Mucosa of descending colon (tissue), 3 donors: Measurements from ENCODE around the gene METRN. TPM values are rescaled to one million over a fixed set of nuclear protein-coding genes. Genes with fewer than 3 reads are reported as not detected.

ENCODE experiments used
- ATAC-seq: fragments of 200-7000 bp; cut with Tn5 transposase; one replicate; pipeline ENCODE4 v1.9.1; 2020; ENCODE audit warnings: mild to moderate bottlenecking, moderate library complexity
- DNase-seq, 3 donors: peaks; one replicate each; pipeline ENCODE4 v3.0.0-alpha.2; 2020
- H3K36me3 ChIP-seq: fragments of 200-600 bp; one replicate; pipeline ENCODE4 v1.8.0; 2021; ENCODE audit warnings: low read depth, mild to moderate bottlenecking
- H3K4me1 ChIP-seq: fragments of 200-600 bp; one replicate; pipeline ENCODE4 v1.8.0; 2021; ENCODE audit warnings: low read depth, mild to moderate bottlenecking
- H3K4me3 ChIP-seq: fragments of 200-600 bp; one replicate; pipeline ENCODE4 v1.8.0; 2021; ENCODE audit warnings: mild to moderate bottlenecking
- H3K9me3 ChIP-seq: fragments of 200-600 bp; one replicate; pipeline ENCODE4 v1.8.0; 2021; ENCODE audit warnings: mild to moderate bottlenecking
- intact Hi-C, 2 donors: fragments of 100-400 bp; cut with DNase I in 1 of 2; cut with micrococcal nuclease in 1 of 2; formaldehyde crosslinking; loops; one replicate each; pipeline versions ENCODE4 v1.11.0 to v1.11.1; 2022; cut with DNase I, micrococcal nuclease
- total RNA-seq, 3 donors: library from RNA; stranded (reverse); fragmentation: NEBNext Ultra II Directional in 2 of 3; extraction: Animal tissue kit (Norgen Biotek cat#: 25700) in 2 of 3; gene quantifications; one replicate each; pipeline versions ENCODE4 v1.2.1 to v1.2.4, GENCODE V29; 2021 to 2023
- TF ChIP-seq, protein P1 (sequence below): fragments of 200-600 bp; IDR thresholded peaks from one replicate; pipeline ENCODE4 v1.8.0; 2022; ENCODE audit warnings: antibody characterized with exemption, mild to moderate bottlenecking
- donor health status: DM: no; HTN: no; CAD: no; lungs with moderate emphysema.
- donor health status: DM: no; HTN: no; CAD: no.
- donor health status: DM: no; HTN: yes; CAD: no.

METRN gene
- total RNA-seq, 3 donors from 2014 or later: 15.8 to 34.5 (median 22.0) TPM

DNA sequence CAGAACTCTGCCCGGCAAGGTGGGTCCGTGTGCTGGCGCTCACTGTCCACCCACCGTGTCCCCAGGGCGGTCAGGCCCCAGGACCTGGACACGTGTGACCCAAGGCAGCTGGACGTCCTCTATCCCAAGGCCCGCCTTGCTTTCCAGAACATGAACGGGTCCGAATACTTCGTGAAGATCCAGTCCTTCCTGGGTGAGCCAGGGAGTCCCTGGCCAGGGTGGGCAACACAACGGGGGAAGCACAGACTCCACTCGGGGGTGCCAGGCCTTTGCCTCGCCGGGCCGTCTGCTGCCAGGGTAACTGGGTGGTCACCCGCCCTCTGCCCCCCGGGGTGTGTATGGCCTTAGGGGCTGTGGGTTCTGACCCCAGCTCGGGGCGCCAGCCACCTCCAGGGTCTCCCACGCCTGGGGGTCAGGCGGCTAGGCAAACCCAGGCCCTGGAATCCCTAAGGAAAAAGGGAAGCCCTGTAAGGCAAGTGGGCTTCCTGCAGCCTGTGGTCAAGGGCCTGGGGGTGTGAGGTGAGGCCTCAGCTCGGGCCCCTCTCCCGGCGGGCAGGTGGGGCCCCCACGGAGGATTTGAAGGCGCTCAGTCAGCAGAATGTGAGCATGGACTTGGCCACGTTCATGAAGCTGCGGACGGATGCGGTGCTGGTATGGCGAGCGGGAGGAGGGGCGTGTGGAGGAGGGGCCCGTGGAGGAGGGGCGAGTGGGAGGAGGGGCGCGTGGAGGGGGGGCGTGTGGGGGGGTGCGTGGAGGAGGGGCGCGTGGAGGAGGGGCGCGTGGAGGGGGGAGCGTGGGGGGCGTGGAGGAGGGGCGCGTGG lies 52.1 kb downstream of the METRN start:
- TF ChIP-seq, protein P1, sequence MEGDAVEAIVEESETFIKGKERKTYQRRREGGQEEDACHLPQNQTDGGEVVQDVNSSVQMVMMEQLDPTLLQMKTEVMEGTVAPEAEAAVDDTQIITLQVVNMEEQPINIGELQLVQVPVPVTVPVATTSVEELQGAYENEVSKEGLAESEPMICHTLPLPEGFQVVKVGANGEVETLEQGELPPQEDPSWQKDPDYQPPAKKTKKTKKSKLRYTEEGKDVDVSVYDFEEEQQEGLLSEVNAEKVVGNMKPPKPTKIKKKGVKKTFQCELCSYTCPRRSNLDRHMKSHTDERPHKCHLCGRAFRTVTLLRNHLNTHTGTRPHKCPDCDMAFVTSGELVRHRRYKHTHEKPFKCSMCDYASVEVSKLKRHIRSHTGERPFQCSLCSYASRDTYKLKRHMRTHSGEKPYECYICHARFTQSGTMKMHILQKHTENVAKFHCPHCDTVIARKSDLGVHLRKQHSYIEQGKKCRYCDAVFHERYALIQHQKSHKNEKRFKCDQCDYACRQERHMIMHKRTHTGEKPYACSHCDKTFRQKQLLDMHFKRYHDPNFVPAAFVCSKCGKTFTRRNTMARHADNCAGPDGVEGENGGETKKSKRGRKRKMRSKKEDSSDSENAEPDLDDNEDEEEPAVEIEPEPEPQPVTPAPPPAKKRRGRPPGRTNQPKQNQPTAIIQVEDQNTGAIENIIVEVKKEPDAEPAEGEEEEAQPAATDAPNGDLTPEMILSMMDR: no peak
- DNase-seq (no peak), ATAC-seq (no peak)
- Histone ChIP-seq H3K4me3 (no peak overlapping the region), H3K36me3 (no peaks in the 10 kb centered on the region), H3K9me3 (no peaks in the 10 kb centered on the region), H3K4me1 (no peaks in the 10 kb centered on the region)
- intact Hi-C loops: no loop called here

DNA sequence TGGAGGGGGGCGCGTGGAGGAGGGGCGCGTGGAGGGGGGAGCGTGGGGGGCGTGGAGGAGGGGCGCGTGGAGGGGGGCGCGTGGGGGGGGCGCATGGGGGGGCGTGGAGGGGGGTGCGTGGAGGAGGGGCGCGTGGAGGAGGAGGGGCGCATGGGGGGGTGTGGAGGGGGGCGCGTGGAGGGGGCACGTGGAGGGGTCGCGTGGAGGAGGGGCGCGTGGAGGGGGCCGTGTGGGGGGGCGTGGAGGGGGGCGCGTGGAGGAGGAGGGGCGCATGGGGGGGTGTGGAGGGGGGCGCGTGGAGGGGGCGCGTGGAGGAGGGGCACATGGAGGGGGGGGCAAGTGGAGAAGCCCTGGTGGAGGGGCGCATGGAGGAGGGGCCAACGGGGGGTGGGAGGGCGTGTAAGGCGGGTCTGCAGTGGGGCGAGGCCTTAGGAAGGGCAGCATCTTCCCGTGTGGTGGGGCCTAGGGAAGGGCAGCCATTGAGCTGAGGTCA lies 52.9 kb downstream of the METRN start:
- intact Hi-C loops: no loop called here
- ATAC-seq (no peak), DNase-seq (no peak)
- TF ChIP-seq, protein P1: no peak
- Histone ChIP-seq H3K4me3 (no peak overlapping the region), H3K36me3 (no peaks in the 10 kb centered on the region), H3K9me3 (no peaks in the 10 kb centered on the region), H3K4me1 (no peaks in the 10 kb centered on the region)

DNA sequence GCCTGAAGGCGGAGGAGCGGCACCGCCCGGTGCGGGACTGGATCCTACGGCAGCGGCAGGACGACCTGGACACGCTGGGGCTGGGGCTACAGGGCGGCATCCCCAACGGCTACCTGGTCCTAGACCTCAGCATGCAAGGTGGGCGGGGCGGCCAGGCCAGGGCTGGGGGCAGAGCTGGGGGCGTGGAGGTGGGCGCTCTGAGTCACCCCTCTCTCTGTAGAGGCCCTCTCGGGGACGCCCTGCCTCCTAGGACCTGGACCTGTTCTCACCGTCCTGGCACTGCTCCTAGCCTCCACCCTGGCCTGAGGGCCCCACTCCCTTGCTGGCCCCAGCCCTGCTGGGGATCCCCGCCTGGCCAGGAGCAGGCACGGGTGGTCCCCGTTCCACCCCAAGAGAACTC lies 53.5 kb downstream of the METRN start:
- Histone ChIP-seq H3K9me3 (no peaks in the 10 kb centered on the region), H3K4me1 (no peaks in the 10 kb centered on the region), H3K36me3 (no peaks in the 10 kb centered on the region), H3K4me3 (no peak overlapping the region)
- intact Hi-C loops: no loop called here
- ATAC-seq: no peak
- TF ChIP-seq, protein P1: no peak
- no peak for DNase-seq

Other genes with a start within 250 kb of the METRN start
- 100 to 1,000 TPM in 2 of 3 donors, 10 to 100 TPM in 1; 73.5 to 110 (median 109) TPM for gene CAPN15, start 187.4 kb upstream of the METRN start, total RNA-seq
- gene PRR35, start 154.7 kb upstream of the METRN start, total RNA-seq: not detected
- gene NHLRC4, start 148.1 kb upstream of the METRN start, total RNA-seq: under 1 TPM; 0.26 to 0.82 (median 0.36) TPM
- gene PIGQ, start 145.2 kb upstream of the METRN start, total RNA-seq: 10 to 100 TPM; 37.8 to 39.6 (median 38.4) TPM
- 10 to 100 TPM; 31.2 to 51.0 (median 40.1) TPM for gene RAB40C, start 125.1 kb upstream of the METRN start, total RNA-seq
- gene WFIKKN1, start 84.1 kb upstream of the METRN start, total RNA-seq: 1 to 10 TPM; 1.1 to 2.2 (median 1.6) TPM
- 10 to 100 TPM; 40.3 to 52.4 (median 50.0) TPM for gene METTL26, start 78.8 kb upstream of the METRN start, total RNA-seq
- gene MCRIP2, start 73.3 kb upstream of the METRN start, total RNA-seq: 100 to 1,000 TPM in 2 of 3 donors, 10 to 100 TPM in 1; 76.3 to 116 (median 100) TPM
- gene WDR90, start 65.8 kb upstream of the METRN start, total RNA-seq: 10 to 100 TPM; 35.0 to 54.9 (median 50.2) TPM
- 100 to 1,000 TPM; 124 to 138 (median 127) TPM for gene RHOT2, start 47.0 kb upstream of the METRN start, total RNA-seq
- 1 to 10 TPM; 2.8 to 3.4 (median 3.0) TPM for gene RHBDL1, start 39.4 kb upstream of the METRN start, total RNA-seq
- gene STUB1, start 34.7 kb upstream of the METRN start, total RNA-seq: 100 to 1,000 TPM in 2 of 3 donors, 10 to 100 TPM in 1; 77.8 to 119 (median 108) TPM
- 10 to 100 TPM; 39.5 to 60.5 (median 46.9) TPM for gene JMJD8, start 30.8 kb upstream of the METRN start, total RNA-seq
- 10 to 100 TPM in 2 of 3 donors, 1 to 10 TPM in 1; 9.2 to 13.4 (median 10.5) TPM for gene WDR24, start 24.7 kb upstream of the METRN start, total RNA-seq
- gene FBXL16, start 9.3 kb upstream of the METRN start, total RNA-seq: 1 to 10 TPM; 1.3 to 2.2 (median 2.1) TPM
- 10 to 100 TPM; 36.2 to 39.9 (median 39.8) TPM for gene ANTKMT, start 6.0 kb downstream of the METRN start, total RNA-seq
- gene CCDC78, start 11.3 kb downstream of the METRN start, total RNA-seq: under 1 TPM; 0.47 to 0.96 (median 0.80) TPM
- 1 to 10 TPM; 1.9 to 6.6 (median 3.5) TPM for gene HAGHL, start 12.0 kb downstream of the METRN start, total RNA-seq
- 10 to 100 TPM; 37.7 to 48.7 (median 47.6) TPM for gene CIAO3, start 25.9 kb downstream of the METRN start, total RNA-seq
- 1 to 10 TPM; 3.4 to 7.0 (median 4.7) TPM for gene MSLN, start 45.6 kb downstream of the METRN start, total RNA-seq
- 10 to 100 TPM; 19.8 to 20.0 (median 19.8) TPM for gene RPUSD1, start 73.3 kb downstream of the METRN start, total RNA-seq
- 10 to 100 TPM; 11.9 to 32.4 (median 12.3) TPM for gene CHTF18, start 73.5 kb downstream of the METRN start, total RNA-seq
- 1 to 10 TPM in 1 of 3 donors, under 1 TPM in 1, not detected in 1; 0.31 to 1.0 TPM for gene GNG13, start 85.6 kb downstream of the METRN start, total RNA-seq